Measurements from ENCODE around the gene ADM5. TPM values are rescaled to one million over a fixed set of nuclear protein-coding genes. Genes with fewer than 3 reads are reported as not detected.

Gene ADM5
- total RNA-seq, 1 experiment from 2014 or later, result 9.2 TPM

- no peak for DNase-seq (ENCODE audit: low spot score)
These were observed 31.3 kb upstream of the ADM5 start for GRCh38 chr19:49658139-49658517.

- DNase-seq (ENCODE audit: low spot score), result no peak
These were observed 30.6 kb upstream of the ADM5 start for GRCh38 chr19:49658566-49659442.

- no peak for DNase-seq (ENCODE audit: low spot score)
These were observed 28.9 kb upstream of the ADM5 start for GRCh38 chr19:49660338-49660961.

GRCh38 chr19:49662011-49662410, 27.4 kb upstream of the ADM5 start:
- no peak for DNase-seq (ENCODE audit: low spot score)

- no peak for DNase-seq (ENCODE audit: low spot score)
These were observed 26.2 kb upstream of the ADM5 start for GRCh38 chr19:49663224-49663623.

- peak; percentile 99 for DNase-seq (ENCODE audit: low spot score)
These were observed 25.0 kb upstream of the ADM5 start for GRCh38 chr19:49664171-49665035.

- DNase-seq (ENCODE audit: low spot score), result no peak
These were observed 24.4 kb upstream of the ADM5 start for GRCh38 chr19:49665036-49665350.

GRCh38 chr19:49665351-49666119, 23.9 kb upstream of the ADM5 start, which contains the start of the genes BCL2L12 and IRF3:
Gene BCL2L12, plus strand, starts transcription at chr19:49665933. Its CDS starts 760 bp downstream, at chr19:49666693.
Gene IRF3, minus strand, starts transcription at chr19:49665857. Its CDS starts 1,019 bp downstream, at chr19:49664838.
- DNase-seq (ENCODE audit: low spot score), result peak; percentile 100

- no peak for DNase-seq (ENCODE audit: low spot score)
These were observed 23.3 kb upstream of the ADM5 start for GRCh38 chr19:49666120-49666444.

- no peak for DNase-seq (ENCODE audit: low spot score)
These were observed 21.9 kb upstream of the ADM5 start for GRCh38 chr19:49667473-49667872.

GRCh38 chr19:49669516-49669915, 19.9 kb upstream of the ADM5 start:
- no peak for DNase-seq (ENCODE audit: low spot score)

- peak; percentile 95 for DNase-seq (ENCODE audit: low spot score)
These were observed 17.1 kb upstream of the ADM5 start for GRCh38 chr19:49672131-49672919.

- no peak for DNase-seq (ENCODE audit: low spot score)
These were observed 13.1 kb upstream of the ADM5 start for GRCh38 chr19:49676136-49676783.

GRCh38 chr19:49676784-49677230, 12.6 kb upstream of the ADM5 start:
- peak; percentile 100 for DNase-seq (ENCODE audit: low spot score)

GRCh38 chr19:49677231-49677900, 12.0 kb upstream of the ADM5 start, which contains the start of gene PRMT1:
Gene PRMT1, plus strand, starts transcription at chr19:49677271. Its CDS starts 10 bp downstream, at chr19:49677281.
- peak; percentile 67 for DNase-seq (ENCODE audit: low spot score)

GRCh38 chr19:49677901-49678674, 11.3 kb upstream of the ADM5 start:
- peak; percentile 93 for DNase-seq (ENCODE audit: low spot score)

- no peak for DNase-seq (ENCODE audit: low spot score)
These were observed 10.2 kb upstream of the ADM5 start for GRCh38 chr19:49678985-49679770.

All from HT-29 (cell line).